GM21576 (cell line): ENCODE data around the gene KCNJ16.
"Not testable (repeated sequence)": the region's sequence is repeated elsewhere in the genome, so short reads cannot be mapped to it uniquely, and the experiment has no call there.

ENCODE experiments used
- ATAC-seq: cut with Tn5 transposase; IDR thresholded peaks from one replicate; pipeline ENCODE4 v1.9.1; 2021; ENCODE audit warnings: mild to moderate bottlenecking, moderate library complexity; ENCODE audit not compliant: unreplicated experiment

KCNJ16 gene

DNA sequence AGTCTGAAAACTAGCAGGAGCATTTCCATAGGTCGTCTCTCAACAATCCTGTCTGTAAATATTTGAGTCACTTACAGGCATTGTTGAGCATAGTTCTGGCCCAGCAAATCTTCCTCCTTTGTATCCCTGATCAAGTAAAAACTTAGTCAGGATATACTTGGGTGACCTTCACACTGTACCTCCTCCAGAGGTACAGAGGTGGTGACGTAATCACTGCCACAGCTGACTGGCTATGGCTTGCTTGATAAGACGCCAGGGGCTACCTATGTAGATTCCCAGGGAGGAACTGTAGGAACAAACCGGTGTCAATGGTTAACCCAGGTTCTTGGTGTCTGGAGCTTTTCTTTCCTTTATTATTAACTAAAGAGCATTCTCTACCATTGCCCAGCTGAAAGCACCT, at the start of gene KCNJ16:
TSS of gene KCNJ16 (plus strand) at position 270 of the 400 bp plus-strand sequence. CDS start 56,863 bp downstream, outside the sequence.
- ATAC-seq = no peak

- no peak for ATAC-seq
Observed at GRCh38 chr17:70028397-70028796, 46.6 kb upstream of the KCNJ16 start.

DNA sequence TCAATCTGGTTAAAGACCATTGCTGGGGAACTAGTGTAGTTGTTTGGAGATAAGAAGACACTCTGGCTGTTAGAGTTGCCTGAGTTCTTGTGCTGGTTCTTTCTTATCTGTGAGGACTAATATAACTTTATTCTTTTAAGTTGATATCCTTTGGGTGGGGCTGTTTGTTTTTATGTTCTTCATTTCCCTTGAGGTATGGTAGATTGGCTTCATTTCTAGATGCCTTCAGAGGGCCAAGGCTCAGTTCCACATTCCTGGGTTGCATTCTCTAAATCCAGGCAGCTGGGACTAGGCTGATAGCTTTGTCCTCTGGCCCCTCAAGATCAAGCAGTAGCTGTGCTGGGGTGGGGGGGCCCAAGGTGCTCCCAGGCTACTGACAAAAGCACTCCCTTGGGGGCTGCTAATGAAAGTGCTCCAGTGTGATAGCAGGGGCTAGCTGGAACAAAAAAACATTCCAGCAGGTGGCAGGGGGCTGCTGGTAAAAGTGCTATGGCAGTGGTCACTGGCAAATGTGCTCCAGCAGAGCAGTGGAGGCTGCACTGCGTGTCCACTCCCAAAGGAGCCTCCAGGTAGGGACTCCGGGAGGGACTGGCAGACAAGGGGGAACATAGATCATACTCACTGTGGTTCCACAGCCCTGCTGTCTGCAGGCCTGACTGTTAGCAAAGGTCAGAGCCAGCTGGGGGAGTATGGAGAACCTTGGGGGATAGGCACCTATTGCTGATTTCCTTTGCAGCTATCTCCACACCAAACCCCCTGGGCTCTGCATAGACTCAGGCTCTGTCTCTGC, 45.9 kb upstream of the KCNJ16 start:
- ATAC-seq = no peak

DNA sequence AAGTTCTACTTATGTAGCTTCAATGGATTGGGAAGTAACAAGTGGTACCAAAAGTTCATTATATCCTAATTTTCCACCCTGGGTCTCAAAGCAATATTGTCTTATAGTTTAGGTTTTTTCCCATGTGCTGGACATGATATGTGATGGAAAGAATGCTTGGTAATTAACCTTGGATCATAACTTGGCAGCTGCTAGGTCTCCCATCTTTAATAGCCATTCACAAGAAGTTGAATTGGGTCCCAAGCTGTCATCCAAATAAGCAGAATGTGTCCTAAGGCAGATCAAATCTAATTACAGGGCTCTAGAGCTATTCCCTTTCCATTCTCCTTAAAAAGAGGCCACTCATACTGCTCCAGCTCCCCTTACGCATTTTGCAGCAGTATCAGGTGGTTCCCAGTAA, 44.7 kb upstream of the KCNJ16 start:
- ATAC-seq = no peak

DNA sequence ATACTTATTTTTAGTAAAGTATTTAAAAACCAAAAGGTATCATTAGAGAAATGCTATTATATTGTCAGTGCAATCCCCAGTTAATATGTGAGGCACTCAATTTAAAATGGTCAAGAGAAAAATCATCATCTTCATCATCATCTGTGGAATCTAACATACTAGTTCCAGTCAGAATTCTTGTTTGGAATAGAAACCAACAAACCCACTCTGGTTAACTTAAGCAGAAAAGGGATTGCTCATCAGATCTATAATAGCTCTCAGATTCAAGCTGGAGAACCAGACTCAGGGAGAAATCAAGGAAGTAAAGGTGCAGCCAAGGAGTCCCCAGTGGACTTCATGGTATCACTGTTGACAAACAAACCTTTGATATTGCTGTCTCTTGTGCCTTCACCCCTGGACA, 43.7 kb upstream of the KCNJ16 start:
- no peak for ATAC-seq

GRCh38 chr17:70033165-70033564, 41.9 kb upstream of the KCNJ16 start:
- ATAC-seq = no peak

DNA sequence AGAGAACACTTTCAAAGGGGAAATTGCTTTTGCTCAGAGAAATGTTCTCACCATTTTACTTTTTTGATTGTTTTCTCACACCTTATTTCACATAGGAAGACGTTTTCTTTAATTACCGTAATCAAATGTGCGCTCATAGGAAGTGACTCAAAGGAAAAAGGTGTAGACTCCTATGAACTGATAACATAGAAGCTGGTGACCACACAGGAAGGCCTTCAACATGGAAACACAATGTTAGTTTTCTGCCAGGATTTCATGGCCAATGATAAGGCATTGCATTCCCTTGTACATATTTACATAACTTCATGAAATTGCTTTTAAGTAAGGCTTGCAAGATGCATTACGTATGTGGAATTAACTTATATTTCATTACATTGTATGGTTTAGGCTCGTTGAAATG, 40.9 kb upstream of the KCNJ16 start:
- ATAC-seq = no peak

DNA sequence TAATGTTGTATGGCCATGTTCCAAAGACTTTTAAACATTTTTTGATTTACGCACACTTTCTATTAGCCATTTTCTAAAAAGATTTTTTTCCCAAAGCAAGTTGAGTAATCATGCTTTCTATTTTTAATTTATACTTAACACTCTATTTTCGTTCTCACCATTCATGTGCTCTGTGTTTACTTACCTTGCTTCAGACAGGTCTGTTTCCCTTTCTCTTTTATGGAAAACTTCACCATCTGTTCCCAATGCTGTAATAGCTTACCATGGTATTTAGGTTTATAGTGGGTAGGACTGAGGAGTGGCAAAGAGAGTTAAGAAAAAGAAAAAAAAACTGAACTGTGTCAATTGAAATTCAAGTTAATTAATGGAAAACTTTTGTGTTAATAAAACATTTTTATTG, 37.5 kb upstream of the KCNJ16 start:
- no peak for ATAC-seq

DNA sequence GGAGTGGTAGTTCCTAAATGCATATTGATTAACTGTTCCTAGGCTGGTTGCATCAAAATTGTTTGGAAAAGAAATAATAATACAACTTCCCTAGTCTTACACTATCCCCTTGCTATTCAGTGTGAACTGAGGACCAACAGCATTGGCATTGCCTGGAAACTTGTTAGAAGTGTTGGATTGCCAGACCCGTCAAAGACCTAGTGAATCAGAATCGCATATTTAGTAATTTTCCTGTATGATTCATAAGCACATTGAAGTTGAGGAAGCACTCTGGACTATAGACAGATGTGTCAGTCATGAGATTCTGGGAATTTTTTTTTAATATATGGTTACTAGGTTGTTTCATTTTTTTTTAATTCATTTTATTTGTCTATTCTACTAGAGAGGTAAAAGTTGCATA, 34.7 kb upstream of the KCNJ16 start:
- no peak for ATAC-seq

GRCh38 chr17:70041061-70041460, 34.0 kb upstream of the KCNJ16 start:
- no peak for ATAC-seq

DNA sequence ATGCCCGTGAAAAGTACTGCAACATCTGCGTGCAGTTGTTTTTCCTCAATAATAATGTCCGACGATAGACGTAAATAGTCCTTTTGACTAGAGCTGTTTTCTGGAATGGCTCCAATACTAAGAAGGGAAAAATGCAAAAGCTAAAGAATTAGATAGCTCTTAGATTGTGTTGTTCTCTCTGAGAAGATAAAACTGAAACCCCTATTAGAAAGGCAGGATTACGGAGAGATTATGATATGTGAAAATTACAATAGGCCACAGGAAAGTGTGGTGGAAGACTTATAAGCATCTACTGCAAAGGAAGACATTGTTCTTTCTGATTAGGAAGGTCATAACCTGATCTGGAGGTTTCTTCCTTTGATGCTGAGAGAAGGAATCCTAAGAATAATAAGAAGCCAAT, 33.5 kb upstream of the KCNJ16 start:
- no peak for ATAC-seq

- not testable (repeated sequence) for ATAC-seq
Observed at GRCh38 chr17:70045780-70046179, 29.2 kb upstream of the KCNJ16 start.

DNA sequence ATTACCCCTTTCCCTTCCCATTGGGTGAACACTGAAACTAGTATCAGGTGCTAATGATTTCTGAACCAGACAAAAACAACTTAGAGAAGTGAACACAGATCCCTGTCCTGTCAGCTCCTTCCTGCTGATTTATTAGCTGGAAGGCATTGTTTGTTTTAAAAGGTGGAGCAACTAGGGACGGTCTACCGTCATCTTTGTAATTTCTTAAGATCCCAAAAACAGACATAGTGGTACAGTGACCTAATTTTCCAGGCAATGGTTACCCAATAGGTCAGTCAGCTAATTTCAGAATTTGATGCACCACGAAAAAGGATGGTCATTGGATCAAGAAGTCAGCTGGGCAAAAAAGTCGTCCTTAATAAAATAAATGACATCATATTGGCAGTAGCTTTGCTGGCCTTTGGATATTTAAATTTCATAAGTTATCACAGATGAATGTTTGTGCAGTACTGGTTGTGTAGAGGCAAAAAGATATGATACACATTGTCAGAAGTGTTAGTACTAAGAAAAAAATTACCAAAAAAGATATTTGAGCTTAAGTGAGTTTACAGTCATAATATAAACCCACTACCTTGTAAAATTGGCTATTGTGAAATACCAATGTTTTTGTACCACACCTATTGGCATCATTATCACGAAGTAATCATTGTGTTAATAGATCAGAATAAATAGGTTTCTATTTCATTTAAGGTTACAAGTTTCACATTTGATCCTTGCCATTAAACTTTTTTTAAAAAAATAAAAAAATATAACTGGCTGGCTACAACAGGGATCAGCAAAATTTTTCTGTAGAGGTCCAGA, 27.2 kb upstream of the KCNJ16 start:
- ATAC-seq = no peak

GRCh38 chr17:70049801-70050591, 25.0 kb upstream of the KCNJ16 start:
- no peak for ATAC-seq

GRCh38 chr17:70050931-70051330, 24.1 kb upstream of the KCNJ16 start:
- no peak for ATAC-seq

DNA sequence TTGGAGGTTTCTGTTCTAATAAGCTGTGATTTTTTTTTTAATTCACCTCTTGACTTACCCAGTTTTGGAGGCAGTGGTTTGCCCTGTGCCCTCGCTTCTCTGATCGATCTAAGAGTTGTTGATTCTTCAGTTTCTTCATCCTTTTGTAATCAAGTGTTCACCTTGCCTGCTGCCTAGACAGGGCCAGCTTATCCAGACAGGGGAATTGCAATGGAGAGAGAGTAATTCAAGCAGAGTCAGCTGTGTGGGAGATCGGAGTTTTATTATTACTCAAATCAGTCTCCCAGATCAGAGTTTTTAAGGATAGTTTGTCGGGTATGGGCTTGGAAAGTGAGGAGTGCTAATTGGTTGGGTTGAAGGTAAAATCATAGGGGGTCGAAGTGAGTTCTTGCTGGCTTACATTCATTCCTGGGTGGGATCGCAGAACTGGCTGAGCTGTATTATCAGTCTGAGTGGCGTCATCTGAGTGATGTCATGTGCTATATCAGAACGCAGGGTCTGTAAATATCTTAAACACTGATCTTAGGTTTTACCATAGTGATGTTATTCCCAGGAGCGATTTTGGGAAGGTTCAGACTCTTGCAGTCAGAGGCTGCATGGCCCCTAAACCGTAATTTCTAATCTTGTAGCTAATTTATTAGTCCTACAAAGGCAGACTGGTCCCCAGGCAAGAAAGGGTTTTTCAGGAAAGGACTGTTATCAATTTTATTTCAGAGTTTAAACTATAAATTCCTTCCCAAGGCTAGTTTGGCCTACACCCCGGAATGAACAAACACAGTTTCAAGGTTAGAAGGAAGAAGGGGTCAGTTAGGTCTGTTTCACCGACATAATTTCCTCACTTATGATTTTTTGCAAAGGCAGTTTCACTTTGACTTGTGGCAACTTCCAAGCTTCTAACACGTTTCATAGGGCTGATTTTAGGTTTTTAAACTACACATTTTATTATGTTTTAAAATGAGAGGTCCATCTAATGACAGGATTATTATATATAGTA, 21.5 kb upstream of the KCNJ16 start:
- ATAC-seq = no peak

DNA sequence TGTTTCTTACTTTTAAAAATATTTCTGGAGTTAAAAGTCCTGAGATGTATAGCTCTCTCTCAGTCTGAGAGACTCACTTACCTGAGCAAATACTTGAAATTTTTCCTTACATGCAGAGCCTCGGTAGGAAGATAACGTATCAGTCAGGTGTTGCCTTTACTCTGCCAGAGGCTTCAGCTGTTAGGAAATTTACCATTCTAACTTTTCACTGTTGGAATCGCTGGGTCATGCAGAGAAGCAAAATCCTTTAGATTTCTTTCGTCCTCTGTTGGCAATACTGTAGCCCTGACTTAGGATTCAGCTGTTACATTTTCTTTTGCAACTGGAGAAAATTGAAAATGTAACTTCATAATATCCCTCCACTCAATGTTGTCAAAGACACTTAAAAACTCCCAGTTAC, 20.0 kb upstream of the KCNJ16 start:
- no peak for ATAC-seq

DNA sequence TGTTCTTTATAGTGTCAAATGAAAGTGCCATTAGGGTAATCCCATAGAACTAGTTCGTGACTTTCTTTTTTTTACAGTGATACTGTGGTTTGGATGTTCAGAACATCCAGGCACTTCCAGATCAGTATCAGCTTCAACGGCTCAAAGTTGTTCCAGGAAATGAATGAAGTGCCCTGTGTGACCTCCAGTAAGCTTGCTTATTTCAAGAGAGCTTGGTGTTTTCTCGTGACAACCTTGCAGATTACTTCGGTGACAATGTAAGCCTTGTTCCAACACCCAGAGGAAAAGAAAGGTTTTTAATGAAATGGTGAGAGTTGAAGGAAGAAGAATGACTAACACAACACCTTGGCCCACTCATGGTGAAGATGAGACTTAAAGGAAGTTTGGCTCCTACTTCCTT, 16.0 kb upstream of the KCNJ16 start:
- ATAC-seq = no peak

- no peak for ATAC-seq
Observed at GRCh38 chr17:70059649-70060048, 15.4 kb upstream of the KCNJ16 start.

DNA sequence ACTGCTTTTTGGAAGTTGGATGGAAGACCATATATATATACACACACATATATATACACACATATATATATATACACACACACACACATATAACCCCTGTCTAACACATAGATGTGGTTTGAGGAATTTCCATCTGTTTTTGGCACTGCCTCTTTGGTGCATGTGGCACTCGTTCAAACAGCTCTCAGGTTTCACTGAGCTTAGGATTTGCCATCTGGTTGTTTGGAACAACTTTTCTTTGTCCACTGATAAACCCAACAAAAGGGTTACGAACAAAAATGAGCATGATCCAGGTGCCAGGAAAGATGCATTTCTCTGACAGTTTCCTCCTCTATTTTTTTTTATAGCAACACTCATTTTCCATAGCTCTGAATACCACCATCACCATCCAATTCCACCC, 14.6 kb upstream of the KCNJ16 start:
- ATAC-seq = no peak
